ENCODE data around the gene U2AF1.
"Not testable (repeated sequence)": the region's sequence is repeated elsewhere in the genome, so short reads cannot be mapped to it uniquely, and the experiment has no call there.

The U2AF1 gene

GRCh38 chr21:43076023-43076637, 31.2 kb downstream of the U2AF1 start:
- DNase-seq, result not testable (repeated sequence)

GRCh38 chr21:43075170-43076022, 32.0 kb downstream of the U2AF1 start, which contains the start of gene CBS:
TSS of gene CBS (minus strand) at chr21:43075835. CDS start at chr21:43072193, 3,642 bp downstream.
- DNase-seq, result not testable (repeated sequence)

GRCh38 chr21:43074401-43075169, 32.8 kb downstream of the U2AF1 start:
- DNase-seq, result not testable (repeated sequence)

- not testable (repeated sequence) for DNase-seq
Measured at GRCh38 chr21:43072742-43073141, 34.6 kb downstream of the U2AF1 start.

- not testable (repeated sequence) for DNase-seq
Measured at GRCh38 chr21:43069682-43070081, 37.7 kb downstream of the U2AF1 start.

GRCh38 chr21:43068065-43068464, 39.3 kb downstream of the U2AF1 start:
- DNase-seq, result not testable (repeated sequence)

GRCh38 chr21:43066690-43067089, 40.7 kb downstream of the U2AF1 start:
- not testable (repeated sequence) for DNase-seq

- not testable (repeated sequence) for DNase-seq
Measured at GRCh38 chr21:43065991-43066390, 41.4 kb downstream of the U2AF1 start.

GRCh38 chr21:43064265-43064917, 43.0 kb downstream of the U2AF1 start:
- DNase-seq, result not testable (repeated sequence)

- DNase-seq, result not testable (repeated sequence)
Measured at GRCh38 chr21:43062955-43063664, 44.3 kb downstream of the U2AF1 start.

- DNase-seq, result not testable (repeated sequence)
Measured at GRCh38 chr21:43053112-43053511, 54.3 kb downstream of the U2AF1 start.

GRCh38 chr21:43045876-43046821, 61.2 kb downstream of the U2AF1 start:
- not testable (repeated sequence) for DNase-seq

GRCh38 chr21:43045165-43045875, 62.0 kb downstream of the U2AF1 start:
- DNase-seq, result not testable (repeated sequence)

- DNase-seq, result not testable (repeated sequence)
Measured at GRCh38 chr21:43044547-43044946, 62.8 kb downstream of the U2AF1 start.

- DNase-seq, result not testable (repeated sequence)
Measured at GRCh38 chr21:43043291-43043690, 64.1 kb downstream of the U2AF1 start.

Data from fibroblast of skin of back (primary cell).